ENCODE measurements around the gene CAMSAP2. TPM values are rescaled to one million over a fixed set of nuclear protein-coding genes. Genes with fewer than 3 reads are reported as not detected.

CAMSAP2 gene
- total and polyA plus RNA-seq, 9 donors = 14.5 to 44.5 (median 33.6) TPM

DNA sequence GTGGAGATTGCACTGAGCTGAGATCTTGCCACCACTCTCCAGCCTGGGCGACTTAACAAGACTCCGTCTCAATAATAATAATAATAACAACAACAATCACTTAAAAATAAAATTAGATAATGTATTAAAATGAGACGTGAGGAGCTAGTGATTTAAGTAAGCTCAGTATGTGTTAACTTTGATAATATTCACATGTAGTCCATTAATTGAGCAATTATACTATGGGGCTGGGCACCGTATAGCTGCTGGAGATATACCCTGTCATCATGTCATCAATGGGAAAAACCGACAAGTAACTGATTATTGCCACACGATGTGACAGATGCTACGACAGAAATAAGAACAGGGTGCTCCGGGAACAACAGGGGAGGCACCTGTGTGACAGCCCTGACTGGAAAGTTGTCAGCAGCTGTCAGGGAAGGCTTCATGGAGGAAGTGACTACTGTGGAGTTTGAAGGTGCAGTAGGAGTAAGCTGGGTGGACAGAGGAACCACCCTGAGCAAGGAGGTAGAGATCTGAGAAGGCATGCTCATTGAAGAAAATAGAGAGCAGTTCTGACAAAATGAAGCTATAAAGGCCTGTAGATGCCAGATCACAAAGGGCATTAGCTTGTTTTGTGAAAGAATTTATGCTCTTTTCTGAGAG, 924 bp upstream of the CAMSAP2 start:
- peak overlapping the region; percentile 22 to 71 for H3K27ac ChIP-seq
- H3K9me3 ChIP-seq = no peaks in the 10 kb centered on the region
- DNase-seq = peak in 1 of 5 donors; percentile 29
- TF ChIP-seq POLR2A (IDR thresholded peaks at IDR 0.05) (no peak), EP300 (IDR thresholded peaks at IDR 0.05) (no peak)
- TF ChIP-seq, protein P1, sequence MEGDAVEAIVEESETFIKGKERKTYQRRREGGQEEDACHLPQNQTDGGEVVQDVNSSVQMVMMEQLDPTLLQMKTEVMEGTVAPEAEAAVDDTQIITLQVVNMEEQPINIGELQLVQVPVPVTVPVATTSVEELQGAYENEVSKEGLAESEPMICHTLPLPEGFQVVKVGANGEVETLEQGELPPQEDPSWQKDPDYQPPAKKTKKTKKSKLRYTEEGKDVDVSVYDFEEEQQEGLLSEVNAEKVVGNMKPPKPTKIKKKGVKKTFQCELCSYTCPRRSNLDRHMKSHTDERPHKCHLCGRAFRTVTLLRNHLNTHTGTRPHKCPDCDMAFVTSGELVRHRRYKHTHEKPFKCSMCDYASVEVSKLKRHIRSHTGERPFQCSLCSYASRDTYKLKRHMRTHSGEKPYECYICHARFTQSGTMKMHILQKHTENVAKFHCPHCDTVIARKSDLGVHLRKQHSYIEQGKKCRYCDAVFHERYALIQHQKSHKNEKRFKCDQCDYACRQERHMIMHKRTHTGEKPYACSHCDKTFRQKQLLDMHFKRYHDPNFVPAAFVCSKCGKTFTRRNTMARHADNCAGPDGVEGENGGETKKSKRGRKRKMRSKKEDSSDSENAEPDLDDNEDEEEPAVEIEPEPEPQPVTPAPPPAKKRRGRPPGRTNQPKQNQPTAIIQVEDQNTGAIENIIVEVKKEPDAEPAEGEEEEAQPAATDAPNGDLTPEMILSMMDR (IDR thresholded peaks at IDR 0.05) = no peak
- H3K27me3 ChIP-seq = no peaks in the 10 kb centered on the region
- 81 to 87% (median 82%) methylated on average over 8 of the region's 8 CpGs for WGBS, 3 donors
- H3K4me1 ChIP-seq (ENCODE audit: insufficient read depth) = no peaks in the 10 kb centered on the region
- H3K4me3 ChIP-seq = no peak overlapping the region
- no peaks in the 10 kb centered on the region for H3K36me3 ChIP-seq
- intact Hi-C loops (cut with DNase I) = loop anchor here in 3 of 4 donors (5.0 to 10.0 kb wide), 2 partner anchors 63 to 70 kb away; partner anchors contain the start of gene DDX59 (in 2 of the 3)

DNA sequence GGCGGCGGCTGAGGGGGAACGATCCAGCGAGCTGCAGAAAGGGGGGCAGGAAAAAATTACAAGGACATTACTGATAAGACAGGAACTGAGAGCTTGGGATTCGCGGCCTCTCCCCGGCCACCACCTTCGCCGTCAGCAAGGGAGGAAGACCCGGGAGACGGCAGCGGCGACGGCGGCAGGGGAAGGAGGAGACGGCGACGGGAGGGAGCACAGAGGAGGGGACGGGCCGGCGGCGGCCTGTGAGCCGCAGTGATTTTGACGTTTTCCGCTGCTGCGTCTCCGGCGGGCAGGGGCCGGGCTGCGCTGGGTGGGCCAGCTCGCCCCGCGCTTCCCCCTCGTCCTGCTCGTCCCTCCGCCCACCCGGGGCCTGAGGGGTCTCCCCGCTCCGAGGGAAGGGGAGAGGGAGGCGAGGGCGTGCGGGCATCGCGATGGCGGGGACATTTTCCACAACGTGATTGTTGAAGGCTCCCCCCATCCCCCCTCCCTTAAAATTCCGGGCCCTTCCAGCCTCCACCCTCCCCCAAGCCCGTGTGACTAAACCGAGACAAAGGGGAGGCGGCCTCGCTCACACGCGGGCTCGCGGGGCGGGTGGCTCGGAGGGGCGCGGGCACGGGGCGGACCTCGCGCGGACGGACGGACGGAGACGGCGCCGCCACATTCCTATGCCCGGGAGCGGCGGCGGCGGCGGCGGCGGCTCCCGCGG, 407 bp downstream of the CAMSAP2 start:
- Histone ChIP-seq H3K4me3 (peak overlapping the region; percentile 89), H3K9me3 (no peaks in the 10 kb centered on the region), H3K4me1 (ENCODE audit: insufficient read depth) (peaks cover 2% of the 10 kb centered on the region), H3K27ac (peak overlapping the region; percentile 98 to 100), H3K36me3 (no peaks in the 10 kb centered on the region), H3K27me3 (no peaks in the 10 kb centered on the region)
- no peak for TF ChIP-seq EP300 (IDR thresholded peaks at IDR 0.05)
- TF ChIP-seq POLR2A (IDR thresholded peaks at IDR 0.05) = peak; percentile 84
- TF ChIP-seq, protein P1 (IDR thresholded peaks at IDR 0.05) = no peak
- intact Hi-C loops (cut with DNase I) = loop anchor here in 3 of 4 donors (5.0 to 10.0 kb wide), 2 partner anchors 64 to 72 kb away; partner anchors contain the start of gene DDX59 (in 2 of the 3)
- peak; percentile 83 to 87 (median 85) for DNase-seq
- WGBS, 3 donors = 0 to 1% (median 1%) methylated on average over 62 to 79 of the region's 80 CpGs

DNA sequence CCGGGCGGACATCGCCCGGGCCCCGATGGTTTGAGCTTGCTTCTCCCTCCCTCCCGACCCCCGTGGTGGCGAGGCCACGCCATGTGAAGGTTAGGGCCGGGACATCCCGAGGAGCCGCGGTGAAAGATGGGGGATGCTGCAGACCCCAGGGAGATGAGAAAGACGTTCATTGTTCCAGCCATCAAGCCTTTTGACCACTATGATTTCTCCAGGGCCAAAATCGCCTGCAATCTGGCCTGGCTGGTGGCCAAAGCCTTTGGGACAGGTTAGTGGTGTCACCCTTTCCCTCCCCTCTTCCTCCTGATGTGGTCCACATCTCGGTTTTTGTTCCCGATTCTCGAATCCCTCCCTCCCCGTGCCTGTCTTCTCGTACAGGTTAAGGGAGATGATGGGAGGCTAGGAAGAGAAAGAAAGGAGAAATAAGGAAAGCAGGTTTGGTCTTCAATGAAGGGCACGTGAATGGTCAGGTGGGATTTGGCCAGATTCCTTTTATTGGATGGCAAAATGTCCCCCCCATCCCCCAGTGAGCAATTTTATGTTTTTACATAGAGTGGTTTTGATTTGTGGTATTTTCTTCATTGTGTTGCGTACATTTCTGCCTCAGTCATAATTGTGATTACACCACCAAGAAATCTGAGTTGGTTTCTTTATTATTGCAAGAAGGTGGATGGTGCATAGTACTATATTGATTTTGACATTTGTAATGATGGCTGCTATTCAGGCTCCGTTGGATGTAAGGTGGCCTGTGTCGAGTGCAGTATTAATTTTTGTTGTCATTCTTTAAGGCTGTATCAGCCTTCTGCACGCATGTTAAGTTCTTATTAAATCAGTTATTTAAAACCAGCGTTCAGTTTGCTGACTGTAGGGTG, 1.2 kb downstream of the CAMSAP2 start:
- no peaks in the 10 kb centered on the region for H3K9me3 ChIP-seq
- intact Hi-C loops (cut with DNase I) = loop anchor here (5.0 to 10.0 kb wide), 2 partner anchors 65 to 73 kb away; partner anchors contain the start of gene DDX59 (in 3 of the 4)
- peak in 4 of 5 donors; percentile 39 to 72 (median 60) for DNase-seq
- peak overlapping the region; percentile 89 for H3K4me3 ChIP-seq
- no peak for TF ChIP-seq EP300 (IDR thresholded peaks at IDR 0.05)
- TF ChIP-seq POLR2A (IDR thresholded peaks at IDR 0.05) = no peak
- TF ChIP-seq, protein P1 (IDR thresholded peaks at IDR 0.05) = no peak
- peak overlapping the region; percentile 98 to 100 for H3K27ac ChIP-seq
- WGBS, 3 donors = 0 to 1% (median 1%) methylated on average over 22 to 26 of the region's 26 CpGs
- peaks cover 5% of the 10 kb centered on the region for H3K4me1 ChIP-seq (ENCODE audit: insufficient read depth)
- no peaks in the 10 kb centered on the region for H3K36me3 ChIP-seq
- no peaks in the 10 kb centered on the region for H3K27me3 ChIP-seq
